GM13977 (cell line): Measurements from ENCODE around the gene ACBD5.
A peak's percentile ranks its signal among the peaks of the same experiment; 100 is the strongest.
"Not testable (repeated sequence)": the region's sequence is repeated elsewhere in the genome, so short reads cannot be mapped to it uniquely, and the experiment has no call there.

Experiments used
- DNase-seq: peaks from one replicate; pipeline ENCODE4 v3.0.0; 2012; ENCODE audit warnings: low spot score
- CTCF ChIP-seq: IDR thresholded peaks from 2 replicates; pipeline ENCODE4 v1.5.1; 2012; ENCODE audit warnings: mild to moderate bottlenecking, control low read depth; ENCODE audit not compliant: insufficient read depth; ENCODE audit errors: extremely low read depth, missing control alignments
- in situ Hi-C: fragments of 300-500 bp; cut with MboI; formaldehyde crosslinking; loops from one replicate; pipeline ENCODE4 v1.12.0; 2022; ENCODE audit warnings: low sequenced_read_pairs, low pct_unique_long_range_greater_than_20kb, mixed read lengths, inconsistent platforms; ENCODE audit not compliant: unreplicated experiment

The ACBD5 gene

DNA sequence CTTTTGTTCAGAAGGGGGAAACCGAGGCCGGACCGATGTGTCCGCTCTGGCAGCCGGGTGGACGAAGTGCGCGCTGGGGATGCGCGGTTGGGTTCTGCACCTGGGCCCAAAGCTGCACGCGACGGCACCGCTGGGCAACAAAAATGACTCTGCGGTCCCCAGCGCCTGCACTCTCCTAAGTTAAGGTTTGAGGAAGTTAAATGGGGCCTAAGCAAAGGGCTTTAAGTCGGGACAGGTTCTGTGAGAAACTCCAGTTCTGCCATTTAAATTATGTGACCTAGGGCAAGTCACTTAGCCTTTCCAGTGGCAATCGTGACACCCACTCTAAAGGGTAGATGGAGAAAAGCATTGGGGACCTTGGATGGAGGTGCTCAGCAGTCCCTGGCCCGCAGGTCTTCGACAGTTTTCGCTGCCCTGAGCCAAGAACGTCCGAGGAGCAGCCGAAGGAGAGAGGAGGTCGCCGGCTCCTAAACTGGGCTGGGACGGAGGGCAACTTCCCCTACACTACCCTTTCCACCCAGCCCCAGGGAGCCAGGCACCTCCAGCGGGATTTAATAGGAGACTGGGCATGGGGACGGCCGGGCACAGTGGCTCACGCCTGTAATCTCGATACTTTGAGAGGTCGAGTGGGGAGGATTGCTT lies 534 bp upstream of the ACBD5 start:
- TF ChIP-seq CTCF: no peak
- DNase-seq: peak; percentile 33
- in situ Hi-C loops: no loop called here

- in situ Hi-C loops, DNase-seq: not testable (repeated sequence)
These were observed 3.1 kb downstream of the ACBD5 start for GRCh38 chr10:27237531-27237930.

- DNase-seq, in situ Hi-C loops: not testable (repeated sequence)
These were observed 3.9 kb downstream of the ACBD5 start for GRCh38 chr10:27236589-27237128.

GRCh38 chr10:27235706-27236105 lies 4.9 kb downstream of the ACBD5 start:
- in situ Hi-C loops: no loop called here
- no peak for TF ChIP-seq CTCF
- DNase-seq: no peak

DNA sequence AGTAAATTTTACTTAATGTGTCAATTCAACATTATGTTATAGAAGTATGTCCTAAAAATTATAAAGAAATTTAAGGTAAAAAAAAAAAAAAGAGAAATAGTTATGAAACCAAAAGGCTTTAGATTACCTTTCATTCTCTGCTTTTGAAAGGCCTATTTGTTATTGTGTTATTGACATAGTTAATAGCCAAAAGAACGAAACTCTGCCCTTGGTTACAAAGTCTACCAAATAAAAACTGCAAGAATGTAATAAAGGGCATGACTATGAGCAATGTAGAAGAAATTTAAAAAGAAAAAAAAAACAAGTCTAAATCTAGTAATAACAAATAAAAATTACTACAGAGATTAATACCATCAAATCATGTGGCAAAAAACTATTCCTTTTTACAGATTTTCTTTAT lies 10.6 kb downstream of the ACBD5 start:
- in situ Hi-C loops: no loop called here
- no peak for TF ChIP-seq CTCF
- DNase-seq: no peak

DNA sequence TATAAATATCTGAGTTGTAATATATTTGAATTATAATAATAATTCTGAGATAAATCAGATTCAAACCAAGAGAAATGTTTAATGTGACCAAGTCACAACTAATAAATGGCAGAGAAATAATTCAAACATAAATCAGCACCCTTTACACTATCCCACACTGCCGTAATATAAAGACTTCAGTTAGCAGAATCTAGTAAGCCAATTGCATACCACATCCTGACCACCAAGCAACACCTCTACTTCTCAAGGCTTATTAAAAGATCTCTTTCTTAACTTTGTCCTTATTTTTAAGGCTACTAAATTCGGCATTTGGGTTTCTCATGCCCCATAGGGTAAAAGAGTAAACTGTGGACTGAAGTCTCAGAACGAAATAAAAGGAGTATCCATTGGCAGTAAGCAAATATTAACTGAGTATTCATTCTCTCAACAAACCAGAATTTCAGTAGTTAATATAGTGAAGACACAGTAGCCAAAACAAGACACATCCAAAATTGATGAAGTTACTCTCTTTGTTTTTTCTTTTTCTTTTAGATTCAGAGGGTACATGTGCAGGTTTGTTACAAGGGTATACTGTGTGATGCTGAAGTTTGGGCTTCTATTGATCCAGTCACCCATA lies 14.8 kb downstream of the ACBD5 start:
- no peak for TF ChIP-seq CTCF
- in situ Hi-C loops: loop anchor here (10.0 kb wide), 1 partner anchor 139 kb away; no protein-coding TSS in a partner anchor

DNA sequence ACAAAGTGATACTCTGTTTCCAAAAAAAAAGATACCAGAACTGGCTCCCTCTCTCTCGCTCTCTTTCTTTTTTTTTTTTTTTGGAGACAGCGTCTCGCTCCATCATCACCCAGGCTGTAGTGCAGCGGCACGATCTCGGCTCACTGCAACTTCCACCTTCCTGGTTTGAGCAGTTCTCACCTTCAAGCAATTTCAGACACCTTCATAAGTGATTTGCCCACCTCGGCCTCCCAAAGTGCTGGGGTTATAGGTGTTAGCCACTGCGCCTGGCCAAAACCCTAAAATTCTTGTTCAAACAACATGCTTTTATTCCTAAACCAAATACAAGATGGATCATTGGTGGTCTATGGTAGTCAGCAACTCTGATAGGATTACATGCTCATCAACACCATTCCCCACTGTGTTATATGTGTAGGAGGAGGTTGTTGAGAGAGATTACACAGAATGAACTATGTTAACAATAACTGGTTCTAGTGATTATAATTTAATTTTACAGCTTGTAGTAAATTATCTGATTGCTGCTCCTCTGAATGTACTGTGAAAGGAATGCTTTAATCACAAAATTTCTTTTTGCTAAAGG lies 15.5 kb downstream of the ACBD5 start:
- in situ Hi-C loops: loop anchor here (10.0 kb wide), 1 partner anchor 140 kb away; no protein-coding TSS in a partner anchor
- DNase-seq: no peak

More for the DNA sequence above, 14.8 kb downstream of the ACBD5 start:
- DNase-seq: no peak

More for the DNA sequence above, 15.5 kb downstream of the ACBD5 start:
- no peak for TF ChIP-seq CTCF
